Left ventricle myocardium inferior (tissue), 1 donor: ENCODE results near the gene NOB1. TPM values are rescaled to one million over a fixed set of nuclear protein-coding genes. Genes with fewer than 3 reads are reported as not detected.

ENCODE experiments used
- DNase-seq: peaks from one replicate; pipeline ENCODE4 v3.0.0-alpha.2; 2020
- H3K27ac ChIP-seq: fragments of 200-600 bp; replicated peaks from 2 replicates; pipeline ENCODE4 v1.8.0; 2021
- H3K27me3 ChIP-seq: fragments of 200-600 bp; 2 replicates; pipeline ENCODE4 v1.8.0; 2021; ENCODE audit warnings: low read depth
- H3K36me3 ChIP-seq: fragments of 200-600 bp; 2 replicates; pipeline ENCODE4 v1.8.0; 2021
- H3K4me1 ChIP-seq: fragments of 200-600 bp; 2 replicates; pipeline ENCODE4 v1.8.0; 2021
- H3K4me3 ChIP-seq: fragments of 200-600 bp; 2 replicates; pipeline ENCODE4 v1.8.0; 2021; ENCODE audit warnings: mild to moderate bottlenecking, moderate library complexity
- H3K9me3 ChIP-seq: fragments of 200-600 bp; replicated peaks from 2 replicates; pipeline ENCODE4 v1.8.0; 2021
- CTCF ChIP-seq: fragments of 200-600 bp; IDR thresholded peaks from 2 replicates; pipeline ENCODE4 v1.8.0; 2021; ENCODE audit warnings: antibody characterized with exemption, mild to moderate bottlenecking, borderline replicate concordance
- intact Hi-C: fragments of 100-400 bp; cut with micrococcal nuclease; formaldehyde crosslinking; loops from one replicate; pipeline ENCODE4 v1.11.0; 2022
- total RNA-seq: library from RNA; stranded (reverse); fragmentation: NEBNext Ultra II Directional; extraction: Animal tissue kit (Norgen Biotek cat#: 25700); gene quantifications from one replicate; pipeline ENCODE4 v1.2.1, GENCODE V29; 2021
- donor health status: DM: no; HTN: yes; CAD: no; lungs with severe emphysema.

The NOB1 gene
- total RNA-seq, 1 donor from 2014 or later: 14.7 TPM

- DNase-seq: no peak
- Histone ChIP-seq H3K36me3 (peaks cover 28% of the 10 kb centered on the region), H3K27ac (no peak overlapping the region), H3K9me3 (no peaks in the 10 kb centered on the region), H3K27me3 (no peaks in the 10 kb centered on the region), H3K4me3 (no peak overlapping the region), H3K4me1 (peaks cover 7% of the 10 kb centered on the region)
- intact Hi-C loops: no loop called here
- no peak for TF ChIP-seq CTCF
Measured at GRCh38 chr16:69707920-69708683, 46.6 kb downstream of the NOB1 start.

GRCh38 chr16:69706975-69707340 is 47.8 kb downstream of the NOB1 start:
- H3K27ac ChIP-seq: peak overlapping the region; percentile 15
- peaks cover 7% of the 10 kb centered on the region for H3K4me1 ChIP-seq
- no peaks in the 10 kb centered on the region for H3K9me3 ChIP-seq
- H3K4me3 ChIP-seq: no peak overlapping the region
- no peaks in the 10 kb centered on the region for H3K27me3 ChIP-seq
- TF ChIP-seq CTCF: no peak
- intact Hi-C loops: no loop called here
- no peak for DNase-seq
- H3K36me3 ChIP-seq: peaks cover 17% of the 10 kb centered on the region

GRCh38 chr16:69706256-69706974 is 48.3 kb downstream of the NOB1 start:
- H3K36me3 ChIP-seq: peaks cover 17% of the 10 kb centered on the region
- no peak for TF ChIP-seq CTCF
- H3K4me1 ChIP-seq: peaks cover 7% of the 10 kb centered on the region
- H3K9me3 ChIP-seq: no peaks in the 10 kb centered on the region
- H3K27ac ChIP-seq: peak overlapping the region; percentile 15
- no peak overlapping the region for H3K4me3 ChIP-seq
- H3K27me3 ChIP-seq: no peaks in the 10 kb centered on the region
- DNase-seq: no peak
- intact Hi-C loops: no loop called here

GRCh38 chr16:69703638-69704037 is 51.1 kb downstream of the NOB1 start:
- H3K4me1 ChIP-seq: peaks cover 4% of the 10 kb centered on the region
- no peak for DNase-seq
- no peak overlapping the region for H3K27ac ChIP-seq
- TF ChIP-seq CTCF: no peak
- H3K9me3 ChIP-seq: no peaks in the 10 kb centered on the region
- peaks cover 22% of the 10 kb centered on the region for H3K36me3 ChIP-seq
- H3K27me3 ChIP-seq: no peaks in the 10 kb centered on the region
- H3K4me3 ChIP-seq: no peak overlapping the region
- intact Hi-C loops: no loop called here

- TF ChIP-seq CTCF: no peak
- Histone ChIP-seq H3K36me3 (peaks cover 28% of the 10 kb centered on the region), H3K4me3 (no peak overlapping the region), H3K27me3 (no peaks in the 10 kb centered on the region), H3K27ac (no peak overlapping the region), H3K9me3 (no peaks in the 10 kb centered on the region), H3K4me1 (peaks cover 4% of the 10 kb centered on the region)
- DNase-seq: no peak
- intact Hi-C loops: no loop called here
Measured at GRCh38 chr16:69701866-69702265, 52.9 kb downstream of the NOB1 start.
